HEK293 (cell line): Measurements from ENCODE around the gene HSF2.
A peak's percentile ranks its signal among the peaks of the same experiment; 100 is the strongest.

Experiments
- CTCF ChIA-PET: fragments of 350-600 bp; formaldehyde crosslinking; extraction: SDS; loops from one replicate; lab custom pipeline; 2021; ENCODE audit warnings: antibody characterized with exemption; lab: Yijun Ruan, JAX
- POLR2A ChIA-PET: fragments of 300-600 bp; formaldehyde crosslinking; extraction: SDS; loops from one replicate; lab custom pipeline; 2020; ENCODE audit warnings: antibody characterized with exemption, inconsistent platforms; lab: Yijun Ruan, JAX
- H3K27ac ChIP-seq: fragments of 200-500 bp; sonication (Bioruptor generic); 2 replicates; pipeline ENCODE4 v1.5.1; 2014; ENCODE audit warnings: low read depth, low read length, control low read depth, inconsistent platforms; ENCODE audit errors: extremely low read depth
- H3K36me3 ChIP-seq, 2 experiments: fragments of 200-500 bp in 1 of 2; sonication (Bioruptor generic) in 1 of 2; 1 replicate in 1 of 2; 2 replicates in 1 of 2; pipeline ENCODE4 v1.5.1; 2014 to 2017; ENCODE audit warnings: inconsistent platforms in 2 of 2, low read length in 2 of 2; ENCODE audit not compliant: control insufficient read depth in 2 of 2, insufficient read depth in 1 of 2
- H3K4me1 ChIP-seq: fragments of 200-500 bp; sonication (Bioruptor generic); 2 replicates; pipeline ENCODE4 v1.5.1; 2014; ENCODE audit warnings: mild to moderate bottlenecking, low read length, inconsistent platforms; ENCODE audit not compliant: control insufficient read depth, insufficient read depth
- H3K4me3 ChIP-seq: 2 replicates; pipeline ENCODE4 v1.5.1; 2011; ENCODE audit warnings: low read depth, mild to moderate bottlenecking, control low read depth, low read length, moderate library complexity
- H3K9me3 ChIP-seq: fragments of 200-500 bp; sonication (Bioruptor generic); 2 replicates; pipeline ENCODE4 v1.5.1; 2014; ENCODE audit warnings: low read depth, low read length, inconsistent platforms; ENCODE audit not compliant: control insufficient read depth, insufficient read depth
- GLI4 ChIP-seq: fragments of 450-650 bp; formaldehyde crosslinking; IDR thresholded peaks from 2 replicates; pipeline ENCODE4 v1.5.1; 2016; ENCODE audit warnings: missing biosample characterization, missing genetic modification characterization
- GLIS2 ChIP-seq: fragments of 450-650 bp; formaldehyde crosslinking; IDR thresholded peaks from 2 replicates; pipeline ENCODE4 v1.5.1; 2016; ENCODE audit warnings: missing biosample characterization, missing genetic modification characterization
- KLF16 ChIP-seq: fragments of 450-650 bp; formaldehyde crosslinking; IDR thresholded peaks from 2 replicates; pipeline ENCODE4 v1.5.1; 2017; ENCODE audit warnings: missing biosample characterization, missing genetic modification characterization
- KLF8 ChIP-seq: fragments of 450-650 bp; formaldehyde crosslinking; IDR thresholded peaks from 2 replicates; pipeline ENCODE4 v1.5.1; 2016; ENCODE audit warnings: missing biosample characterization, missing genetic modification characterization
- MEIS1 ChIP-seq: sonication (generic); formaldehyde crosslinking; IDR thresholded peaks from 2 replicates; pipeline ENCODE4 v1.8.1; 2022; ENCODE audit warnings: missing genetic modification reagents, mild to moderate bottlenecking, borderline replicate concordance
- PRDM4 ChIP-seq: fragments of 450-650 bp; formaldehyde crosslinking; IDR thresholded peaks from 2 replicates; pipeline ENCODE4 v1.5.1; 2017; ENCODE audit warnings: missing biosample characterization, missing genetic modification characterization
- SP7 ChIP-seq: fragments of 450-650 bp; formaldehyde crosslinking; IDR thresholded peaks from 2 replicates; pipeline ENCODE4 v1.5.1; 2016; ENCODE audit warnings: missing biosample characterization, missing genetic modification characterization
- TRIM28 ChIP-seq: IDR thresholded peaks from 2 replicates; pipeline ENCODE4 v1.6.1; 2011; ENCODE audit warnings: low read length, control low read depth, borderline replicate concordance
- ZIC2 ChIP-seq: fragments of 450-650 bp; formaldehyde crosslinking; IDR thresholded peaks from 2 replicates; pipeline ENCODE4 v1.5.1; 2016; ENCODE audit warnings: missing biosample characterization, missing genetic modification characterization
- ZNF121 ChIP-seq: fragments of 450-650 bp; formaldehyde crosslinking; IDR thresholded peaks from 2 replicates; pipeline ENCODE4 v1.5.1; 2016; ENCODE audit warnings: missing biosample characterization, missing genetic modification characterization
- ZNF132 ChIP-seq: fragments of 450-650 bp; formaldehyde crosslinking; IDR thresholded peaks from 2 replicates; pipeline ENCODE4 v1.5.1; 2017; ENCODE audit warnings: missing biosample characterization, missing genetic modification characterization, borderline replicate concordance
- ZNF133 ChIP-seq: fragments of 450-650 bp; formaldehyde crosslinking; IDR thresholded peaks from 2 replicates; pipeline ENCODE4 v1.5.1; 2016; ENCODE audit warnings: missing biosample characterization, missing genetic modification characterization
- ZNF184 ChIP-seq: fragments of 450-650 bp; IDR thresholded peaks from 2 replicates; pipeline ENCODE4 v1.5.1; 2018; ENCODE audit warnings: missing biosample characterization, mild to moderate bottlenecking, missing genetic modification characterization
- ZNF223 ChIP-seq: fragments of 450-650 bp; formaldehyde crosslinking; IDR thresholded peaks from 2 replicates; pipeline ENCODE4 v1.5.1; 2016; ENCODE audit warnings: missing biosample characterization, missing genetic modification characterization
- ZNF280D ChIP-seq: fragments of 450-650 bp; formaldehyde crosslinking; IDR thresholded peaks from 2 replicates; pipeline ENCODE4 v1.5.1; 2016; ENCODE audit warnings: missing biosample characterization, missing genetic modification characterization
- ZNF292 ChIP-seq: fragments of 450-650 bp; formaldehyde crosslinking; IDR thresholded peaks from 2 replicates; pipeline ENCODE4 v1.5.1; 2016; ENCODE audit warnings: low read depth, missing biosample characterization, missing genetic modification characterization, borderline replicate concordance
- ZNF335 ChIP-seq: fragments of 450-650 bp; formaldehyde crosslinking; conservative IDR thresholded peaks from 2 replicates; pipeline ENCODE4 v1.5.1; 2016; ENCODE audit warnings: missing biosample characterization, missing genetic modification characterization
- ZNF341 ChIP-seq: fragments of 450-650 bp; formaldehyde crosslinking; IDR thresholded peaks from 2 replicates; pipeline ENCODE4; 2016; ENCODE audit warnings: low read depth, missing biosample characterization, missing genetic modification characterization
- ZNF366 ChIP-seq: fragments of 450-650 bp; formaldehyde crosslinking; conservative IDR thresholded peaks from 2 replicates; pipeline ENCODE4 v1.5.1; 2016; ENCODE audit warnings: missing biosample characterization, missing genetic modification characterization
- ZNF416 ChIP-seq: fragments of 450-650 bp; formaldehyde crosslinking; IDR thresholded peaks from 2 replicates; pipeline ENCODE4 v1.5.1; 2016; ENCODE audit warnings: missing biosample characterization, missing genetic modification characterization
- ZNF501 ChIP-seq: fragments of 450-650 bp; formaldehyde crosslinking; IDR thresholded peaks from 2 replicates; pipeline ENCODE4 v1.5.1; 2016; ENCODE audit warnings: missing biosample characterization, missing genetic modification characterization
- ZNF544 ChIP-seq: fragments of 450-650 bp; formaldehyde crosslinking; IDR thresholded peaks from 2 replicates; pipeline ENCODE4 v1.5.0; 2017; ENCODE audit warnings: missing biosample characterization, missing genetic modification characterization
- ZNF561 ChIP-seq: fragments of 450-650 bp; IDR thresholded peaks from 2 replicates; pipeline ENCODE4 v1.5.1; 2018; ENCODE audit warnings: missing biosample characterization, missing genetic modification characterization, borderline replicate concordance
- ZNF623 ChIP-seq: fragments of 450-650 bp; formaldehyde crosslinking; IDR thresholded peaks from 2 replicates; pipeline ENCODE4 v1.5.1; 2016; ENCODE audit warnings: missing biosample characterization, missing genetic modification characterization
- ZNF629 ChIP-seq: fragments of 450-650 bp; formaldehyde crosslinking; IDR thresholded peaks from 2 replicates; pipeline ENCODE4 v1.5.1; 2017; ENCODE audit warnings: missing biosample characterization, missing genetic modification characterization
- ZNF660 ChIP-seq: fragments of 450-650 bp; IDR thresholded peaks from 2 replicates; pipeline ENCODE4 v1.5.1; 2018; ENCODE audit warnings: missing biosample characterization, mild to moderate bottlenecking, missing genetic modification characterization
- ZNF692 ChIP-seq: fragments of 450-650 bp; formaldehyde crosslinking; IDR thresholded peaks from 2 replicates; pipeline ENCODE4 v1.5.1; 2016; ENCODE audit warnings: missing biosample characterization, missing genetic modification characterization
- TF ChIP-seq, protein P1 (sequence below): fragments of 450-650 bp; formaldehyde crosslinking; IDR thresholded peaks from 2 replicates; pipeline ENCODE4 v1.5.1; 2016; ENCODE audit warnings: missing biosample characterization, missing genetic modification characterization

HSF2 gene

DNA sequence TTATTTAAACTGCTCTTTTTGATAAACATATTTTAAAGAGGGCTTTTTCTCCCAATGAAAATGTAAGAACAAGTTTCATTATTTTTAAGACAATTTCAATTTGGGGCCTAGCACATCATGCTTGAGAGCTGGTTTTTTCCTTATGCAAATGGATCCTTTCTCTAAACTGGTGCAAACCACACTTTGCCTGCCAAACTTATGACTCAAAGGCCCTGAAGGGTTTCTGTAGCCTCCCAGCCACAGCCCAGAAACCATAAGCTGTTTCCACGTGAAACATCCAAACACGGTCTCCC, 451 bp upstream of the HSF2 start:
- Histone ChIP-seq H3K27ac (peak overlapping the region; percentile 10; the same call in 1 of the 2 replicates), H3K9me3 (no peaks in the 10 kb centered on the region), H3K36me3 (no peaks in the 10 kb centered on the region; a peak in 1 of 3 replicates), H3K4me3 (peak overlapping the region; percentile 10; the same call in 1 of the 2 replicates), H3K4me1 (peaks cover 18% of the 10 kb centered on the region)
- TF ChIP-seq ZNF366 (tag by site-specific recombination) (0 out of 2 replicates have a peak, but pooled peaks have one; percentile 21), TRIM28 (no peak), ZNF416 (tag by site-specific recombination) (no peak), ZNF335 (tag by site-specific recombination) (peak; percentile 68; the same call in 1 of the 2 replicates), ZNF629 (tag by site-specific recombination) (0 out of 2 replicates have a peak, but pooled peaks have one; percentile 16), KLF8 (tag by site-specific recombination) (peak; percentile 64), ZNF692 (tag by site-specific recombination) (0 out of 2 replicates have a peak, but pooled peaks have one; percentile 25), SP7 (tag by site-specific recombination) (peak; percentile 37), PRDM4 (tag by site-specific recombination) (peak; percentile 66; the same call in 1 of the 2 replicates), ZNF660 (tag by site-specific recombination) (peak; percentile 65; the same call in 1 of the 2 replicates), ZNF292 (tag by site-specific recombination) (no peak), ZNF223 (tag by site-specific recombination) (no peak), ZNF623 (tag by site-specific recombination) (0 out of 2 replicates have a peak, but pooled peaks have one; percentile 10), GLI4 (0 out of 2 replicates have a peak, but pooled peaks have one; percentile 11)
- ChIA-PET CTCF (interaction anchor here (0.6 to 1.1 kb wide), 3 partner anchors 15 to 78 kb away, joined by 3 to 4 read pairs (median 3); no protein-coding TSS in a partner anchor), POLR2A (interaction anchor here (0.6 to 1.5 kb wide), 6 partner anchors 9 to 211 kb away, joined by 4 to 10 read pairs (median 5); partner anchors contain the start of genes PKIB and SERINC1)

DNA sequence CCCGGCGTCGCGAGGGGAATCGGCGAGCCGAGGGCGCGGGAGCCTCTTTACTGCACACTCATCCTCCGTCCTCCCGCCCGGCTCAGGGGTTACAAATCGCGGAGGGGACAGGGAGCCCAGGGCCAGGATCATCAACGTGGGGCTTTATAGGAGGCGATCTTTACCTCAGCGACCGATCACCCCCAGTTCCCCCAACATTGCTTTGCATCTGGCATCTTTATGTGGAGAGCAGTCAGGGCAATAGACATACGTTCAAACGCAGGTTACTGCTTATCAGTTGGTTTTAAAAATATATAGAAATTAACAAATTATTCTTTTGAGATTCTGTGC, 634 bp downstream of the HSF2 start:
- peak overlapping the region; percentile 80 for H3K4me3 ChIP-seq
- ChIA-PET CTCF (no interaction called here), POLR2A (interaction anchor here (1.0 to 1.5 kb wide), 5 partner anchors 8 to 210 kb away, joined by 4 to 10 read pairs (median 6); partner anchors contain the start of genes PKIB and SERINC1)
- H3K27ac ChIP-seq = peak overlapping the region; percentile 96
- no peaks in the 10 kb centered on the region; a peak in 1 of 3 replicates for H3K36me3 ChIP-seq
- peaks cover 26% of the 10 kb centered on the region for H3K4me1 ChIP-seq
- no peaks in the 10 kb centered on the region for H3K9me3 ChIP-seq
- TF ChIP-seq MEIS1 (CRISPR knock-in tag) (0 out of 2 replicates have a peak, but pooled peaks have one; percentile 37), ZNF121 (tag by site-specific recombination) (no peak), GLIS2 (0 out of 2 replicates have a peak, but pooled peaks have one; percentile 4), KLF16 (tag by site-specific recombination) (0 out of 2 replicates have a peak, but pooled peaks have one; percentile 11), ZNF132 (tag by site-specific recombination) (no peak), ZNF341 (tag by site-specific recombination) (no peak), ZNF629 (tag by site-specific recombination) (no peak), ZNF544 (tag by site-specific recombination) (no peak), ZNF133 (tag by site-specific recombination) (no peak), ZNF501 (tag by site-specific recombination) (no peak), ZNF184 (tag by site-specific recombination) (no peak), ZNF280D (tag by site-specific recombination) (no peak), ZIC2 (no peak), ZNF561 (tag by site-specific recombination) (no peak)
- TF ChIP-seq, protein P1, sequence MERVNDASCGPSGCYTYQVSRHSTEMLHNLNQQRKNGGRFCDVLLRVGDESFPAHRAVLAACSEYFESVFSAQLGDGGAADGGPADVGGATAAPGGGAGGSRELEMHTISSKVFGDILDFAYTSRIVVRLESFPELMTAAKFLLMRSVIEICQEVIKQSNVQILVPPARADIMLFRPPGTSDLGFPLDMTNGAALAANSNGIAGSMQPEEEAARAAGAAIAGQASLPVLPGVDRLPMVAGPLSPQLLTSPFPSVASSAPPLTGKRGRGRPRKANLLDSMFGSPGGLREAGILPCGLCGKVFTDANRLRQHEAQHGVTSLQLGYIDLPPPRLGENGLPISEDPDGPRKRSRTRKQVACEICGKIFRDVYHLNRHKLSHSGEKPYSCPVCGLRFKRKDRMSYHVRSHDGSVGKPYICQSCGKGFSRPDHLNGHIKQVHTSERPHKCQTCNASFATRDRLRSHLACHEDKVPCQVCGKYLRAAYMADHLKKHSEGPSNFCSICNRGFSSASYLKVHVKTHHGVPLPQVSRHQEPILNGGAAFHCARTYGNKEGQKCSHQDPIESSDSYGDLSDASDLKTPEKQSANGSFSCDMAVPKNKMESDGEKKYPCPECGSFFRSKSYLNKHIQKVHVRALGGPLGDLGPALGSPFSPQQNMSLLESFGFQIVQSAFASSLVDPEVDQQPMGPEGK (tag by site-specific recombination) = no peak
